Endodermal cell (in vitro differentiated cells): ENCODE data around the gene ARID5A. TPM values are rescaled to one million over a fixed set of nuclear protein-coding genes. Genes with fewer than 3 reads are reported as not detected.

Experiments
- DNase-seq: peaks from one replicate; pipeline ENCODE4 v3.0.0-alpha.2; 2017
- H3K27ac ChIP-seq: 2 replicates; pipeline ENCODE4 v1.5.1; 2013; ENCODE audit warnings: mild to moderate bottlenecking, low read depth, low read length, moderate library complexity
- H3K27me3 ChIP-seq: 2 replicates; pipeline ENCODE4 v1.6.1; 2013; ENCODE audit warnings: mild to moderate bottlenecking, low read length, moderate library complexity; ENCODE audit not compliant: insufficient read depth, control insufficient read depth, poor library complexity, severe bottlenecking
- H3K36me3 ChIP-seq: 2 replicates; pipeline ENCODE4 v1.7.0; 2013; ENCODE audit warnings: mild to moderate bottlenecking, low read length, moderate library complexity; ENCODE audit not compliant: control insufficient read depth, insufficient read depth
- H3K4me1 ChIP-seq: one replicate; pipeline ENCODE4 v1.7.0; 2013; ENCODE audit warnings: low read length; ENCODE audit not compliant: control insufficient read depth, insufficient read depth
- H3K4me3 ChIP-seq: 2 replicates; pipeline ENCODE4 v1.5.1; 2013; ENCODE audit warnings: mild to moderate bottlenecking, low read length, moderate library complexity
- H3K9ac ChIP-seq: 2 replicates; pipeline ENCODE4 v1.6.1; 2013; ENCODE audit warnings: mild to moderate bottlenecking, low read length, moderate library complexity; ENCODE audit not compliant: poor library complexity, severe bottlenecking; ENCODE audit errors: extremely low read depth
- H3K9me3 ChIP-seq: 2 replicates; pipeline ENCODE4 v1.6.1; 2013; ENCODE audit warnings: mild to moderate bottlenecking, low read length, moderate library complexity; ENCODE audit not compliant: control insufficient read depth
- H3K27ac Mint-ChIP-seq: 2 replicates; pipeline ENCODE4 v1.8.0; 2020; ENCODE audit warnings: mixed read lengths
- H3K27me3 Mint-ChIP-seq: 2 replicates; pipeline ENCODE4 v1.8.0; 2021; ENCODE audit warnings: mild to moderate bottlenecking, mixed read lengths; ENCODE audit not compliant: insufficient read depth
- H3K36me3 Mint-ChIP-seq: 2 replicates; pipeline ENCODE4 v1.8.0; 2020; ENCODE audit warnings: low read depth, mixed read lengths
- H3K4me1 Mint-ChIP-seq: 2 replicates; pipeline ENCODE4 v1.8.0; 2020; ENCODE audit warnings: mixed read lengths
- H3K4me3 Mint-ChIP-seq: 2 replicates; pipeline ENCODE4 v1.8.0; 2020; ENCODE audit warnings: mild to moderate bottlenecking, moderate library complexity, mixed read lengths
- H3K9me3 Mint-ChIP-seq: 2 replicates; pipeline ENCODE4 v1.8.0; 2020; ENCODE audit warnings: mild to moderate bottlenecking, mixed read lengths
- CTCF ChIP-seq: fragments of 200-600 bp; sonication (generic); conservative IDR thresholded peaks from 2 replicates; pipeline ENCODE4 v1.5.0; 2021; ENCODE audit warnings: antibody characterized with exemption, mild to moderate bottlenecking
- WGBS, 2 experiments: methylation state at CpG; one replicate each; pipeline versions ENCODE4 v1.1.5 to v1.1.7; 2013; ENCODE audit warnings: missing lambda C conversion rate in 2 of 2, mixed read lengths in 1 of 2; ENCODE audit not compliant: insufficient coverage in 1 of 2, insufficient read length in 1 of 2; 5-methylcytosine and 5-hydroxymethylcytosine counted together
- total RNA-seq, 2 donors: library from RNA; stranded (reverse); fragmentation: NEBNext Ultra II Directional in 1 of 2; extraction: Animal tissue kit (Norgen Biotek cat#: 25700) in 1 of 2; gene quantifications; 2 replicates in 1 of 2; 3 replicates in 1 of 2; pipeline ENCODE4 v1.2.1, GENCODE V29; 2021

ARID5A gene
- total RNA-seq, 2 donors from 2014 or later, result 1.8 to 3.5 TPM

GRCh38 chr2:96538487-96539214 lies 2.1 kb downstream of the ARID5A start:
- DNase-seq, result peak; percentile 95
- 16 to 17% methylated on average over 5 to 22 of the region's 24 CpGs for WGBS, 2 experiments

GRCh38 chr2:96539215-96539920 lies 2.8 kb downstream of the ARID5A start:
- Mint-ChIP-seq H3K27ac (peak overlapping the region; percentile 81), H3K4me3 (peak overlapping the region; percentile 67), H3K36me3 (no peaks in the 10 kb centered on the region), H3K27me3 (peaks cover 20% of the 10 kb centered on the region), H3K9me3 (no peaks in the 10 kb centered on the region), H3K4me1 (peaks cover 22% of the 10 kb centered on the region)
- Histone ChIP-seq H3K9ac (no peak overlapping the region), H3K27me3 (peaks cover 23% of the 10 kb centered on the region), H3K9me3 (no peaks in the 10 kb centered on the region), H3K4me3 (peak overlapping the region; percentile 79), H3K27ac (no peak overlapping the region), H3K4me1 (no peaks in the 10 kb centered on the region), H3K36me3 (no peaks in the 10 kb centered on the region)
- no peak for TF ChIP-seq CTCF
- WGBS, 2 experiments, result 67 to 74% methylated on average over 5 to 9 of the region's 9 CpGs
- peak; percentile 76 for DNase-seq

More at GRCh38 chr2:96538487-96539214, 2.1 kb downstream of the ARID5A start:
- peak overlapping the region; percentile 79 for H3K4me3 ChIP-seq
- Mint-ChIP-seq H3K36me3 (no peaks in the 10 kb centered on the region), H3K27me3 (peaks cover 20% of the 10 kb centered on the region), H3K4me3 (peak overlapping the region; percentile 67), H3K9me3 (no peaks in the 10 kb centered on the region), H3K27ac (peak overlapping the region; percentile 81), H3K4me1 (peaks cover 23% of the 10 kb centered on the region)
- H3K9me3 ChIP-seq, result no peaks in the 10 kb centered on the region
- no peak for TF ChIP-seq CTCF
- H3K27me3 ChIP-seq, result peaks cover 23% of the 10 kb centered on the region
- no peaks in the 10 kb centered on the region for H3K4me1 ChIP-seq
- H3K36me3 ChIP-seq, result no peaks in the 10 kb centered on the region
- H3K27ac ChIP-seq, result no peak overlapping the region
- no peak overlapping the region for H3K9ac ChIP-seq

- Histone ChIP-seq H3K4me3 (no peak overlapping the region), H3K9ac (no peak overlapping the region), H3K27me3 (peaks cover 23% of the 10 kb centered on the region), H3K36me3 (no peaks in the 10 kb centered on the region), H3K4me1 (no peaks in the 10 kb centered on the region), H3K27ac (no peak overlapping the region), H3K9me3 (no peaks in the 10 kb centered on the region)
- no peak overlapping the region for H3K4me3 Mint-ChIP-seq
- peaks cover 2% of the 10 kb centered on the region for H3K9me3 Mint-ChIP-seq
- DNase-seq, result peak; percentile 42
- no peaks in the 10 kb centered on the region for H3K36me3 Mint-ChIP-seq
- 36 to 65% methylated on average over 2 to 5 of the region's 5 CpGs for WGBS, 2 experiments
- H3K27ac Mint-ChIP-seq, result no peak overlapping the region
- H3K4me1 Mint-ChIP-seq, result peaks cover 22% of the 10 kb centered on the region
- no peak for TF ChIP-seq CTCF
- peaks cover 20% of the 10 kb centered on the region for H3K27me3 Mint-ChIP-seq
Measured at GRCh38 chr2:96540136-96540535, 3.6 kb downstream of the ARID5A start.
